ENCODE data around the gene PARD3B. TPM values are rescaled to one million over a fixed set of nuclear protein-coding genes. Genes with fewer than 3 reads are reported as not detected.

The PARD3B gene
- total RNA-seq, 1 experiment from 2014 or later = 2.0 TPM

GRCh38 chr2:204900487-204900886 is 355.2 kb downstream of the PARD3B start (continued):
- TF ChIP-seq TCF7L2 (IDR thresholded peaks at IDR 0.05; ENCODE audit: borderline replicate concordance, extremely low read depth, insufficient read depth, insufficient read length) (no peak), EGR1 (IDR thresholded peaks at IDR 0.05; ENCODE audit: low read depth) (no peak)

DNA sequence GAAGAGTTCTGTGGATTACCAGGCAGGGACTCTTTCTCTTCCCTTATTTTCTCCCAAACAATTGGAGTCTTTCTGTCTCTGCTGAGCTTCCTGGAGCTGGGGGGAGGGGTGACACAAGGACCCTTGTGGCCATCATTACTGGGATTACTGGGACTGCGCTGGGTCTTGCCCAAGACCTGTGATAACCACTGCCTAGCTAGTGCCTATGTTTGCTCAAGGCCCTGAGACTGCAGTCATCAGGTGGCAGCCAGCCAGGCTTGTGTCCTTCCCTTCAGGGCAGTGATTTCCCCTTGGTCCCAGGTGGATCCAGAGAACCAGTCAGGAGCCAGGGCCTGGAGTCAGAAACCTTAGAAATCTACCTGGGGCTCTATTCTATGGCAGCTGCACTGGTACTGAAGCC is 355.6 kb downstream of the PARD3B start:
- Histone ChIP-seq H3K9me2 (ENCODE audit: insufficient read depth) (no peaks in the 10 kb centered on the region), H4K20me1 (ENCODE audit: insufficient read depth) (no peaks in the 10 kb centered on the region), H3K79me2 (ENCODE audit: insufficient read depth, low read length) (no peaks in the 10 kb centered on the region), H2AFZ (ENCODE audit: low read depth, low read length, poor library complexity, severe bottlenecking) (no peak overlapping the region), H3K4me3 (replicated peaks in 1 of 2; ENCODE audit: low read depth in 1 of 2, low read length in 2 of 2) (no peak overlapping the region), H3K36me3 (ENCODE audit: control insufficient read depth in 1 of 2, insufficient read depth in 2 of 2, low read length in 2 of 2) (no peaks in the 10 kb centered on the region), H3K27ac (ENCODE audit: low read depth, low read length) (no peak overlapping the region), H3K4me1 (ENCODE audit: control insufficient read depth in 1 of 2, insufficient read depth in 2 of 2, low read length in 2 of 2) (no peaks in the 10 kb centered on the region), H3K27me3 (ENCODE audit: insufficient read depth, low read length) (no peaks in the 10 kb centered on the region), H3K4me2 (ENCODE audit: low read length) (no peak overlapping the region), H3K9ac (ENCODE audit: low read length) (no peak overlapping the region), H3K9me3 (ENCODE audit: control insufficient read depth in 1 of 2, insufficient read depth in 1 of 2, low read depth in 1 of 2, low read length in 2 of 2) (no peaks in the 10 kb centered on the region)
- no TSS peak for BruUV-seq (replicated peaks)
- POLR2A ChIA-PET = no interaction called here
- intact Hi-C loops (cut with micrococcal nuclease) = no loop called here
- no peak for ATAC-seq
- DNase-seq (ENCODE audit: low read depth, low spot score) = no peak
- CTCF ChIA-PET = no interaction called here
- RAD21 ChIA-PET (ENCODE audit: low non-redundant PET in 1 of 2, low total read pairs in 2 of 2, uncharacterized antibody in 2 of 2, unreplicated experiment in 2 of 2) = no interaction called here
- TF ChIP-seq EZH2 (IDR thresholded peaks at IDR 0.05) = no peak
- no peak for TF ChIP-seq POLR2AphosphoS5 (IDR thresholded peaks at IDR 0.05; ENCODE audit: low read depth, low read length)
- TF ChIP-seq, protein P1, sequence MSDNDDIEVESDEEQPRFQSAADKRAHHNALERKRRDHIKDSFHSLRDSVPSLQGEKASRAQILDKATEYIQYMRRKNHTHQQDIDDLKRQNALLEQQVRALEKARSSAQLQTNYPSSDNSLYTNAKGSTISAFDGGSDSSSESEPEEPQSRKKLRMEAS (IDR thresholded peaks at IDR 0.05) = no peak
- TF ChIP-seq TCF7L2 (IDR thresholded peaks at IDR 0.05; ENCODE audit: borderline replicate concordance, extremely low read depth, insufficient read depth, insufficient read length) = no peak
- TF ChIP-seq POLR2A (IDR thresholded peaks at IDR 0.05; ENCODE audit: borderline replicate concordance, extremely low read depth, insufficient read depth, insufficient read length) = no peak
- no peak for TF ChIP-seq YY1 (IDR thresholded peaks at IDR 0.05; ENCODE audit: extremely low read depth, insufficient replicate concordance, low read depth, low read length)
- TF ChIP-seq, protein P2, sequence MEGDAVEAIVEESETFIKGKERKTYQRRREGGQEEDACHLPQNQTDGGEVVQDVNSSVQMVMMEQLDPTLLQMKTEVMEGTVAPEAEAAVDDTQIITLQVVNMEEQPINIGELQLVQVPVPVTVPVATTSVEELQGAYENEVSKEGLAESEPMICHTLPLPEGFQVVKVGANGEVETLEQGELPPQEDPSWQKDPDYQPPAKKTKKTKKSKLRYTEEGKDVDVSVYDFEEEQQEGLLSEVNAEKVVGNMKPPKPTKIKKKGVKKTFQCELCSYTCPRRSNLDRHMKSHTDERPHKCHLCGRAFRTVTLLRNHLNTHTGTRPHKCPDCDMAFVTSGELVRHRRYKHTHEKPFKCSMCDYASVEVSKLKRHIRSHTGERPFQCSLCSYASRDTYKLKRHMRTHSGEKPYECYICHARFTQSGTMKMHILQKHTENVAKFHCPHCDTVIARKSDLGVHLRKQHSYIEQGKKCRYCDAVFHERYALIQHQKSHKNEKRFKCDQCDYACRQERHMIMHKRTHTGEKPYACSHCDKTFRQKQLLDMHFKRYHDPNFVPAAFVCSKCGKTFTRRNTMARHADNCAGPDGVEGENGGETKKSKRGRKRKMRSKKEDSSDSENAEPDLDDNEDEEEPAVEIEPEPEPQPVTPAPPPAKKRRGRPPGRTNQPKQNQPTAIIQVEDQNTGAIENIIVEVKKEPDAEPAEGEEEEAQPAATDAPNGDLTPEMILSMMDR (IDR thresholded peaks at IDR 0.05 in 2 of 3, conservative IDR thresholded peaks at IDR 0.05 in 1 of 3; ENCODE audit: borderline replicate concordance in 1 of 3, insufficient read depth in 1 of 3, low read depth in 2 of 3, low read length in 2 of 3) = no peak
- TF ChIP-seq, protein P3, sequence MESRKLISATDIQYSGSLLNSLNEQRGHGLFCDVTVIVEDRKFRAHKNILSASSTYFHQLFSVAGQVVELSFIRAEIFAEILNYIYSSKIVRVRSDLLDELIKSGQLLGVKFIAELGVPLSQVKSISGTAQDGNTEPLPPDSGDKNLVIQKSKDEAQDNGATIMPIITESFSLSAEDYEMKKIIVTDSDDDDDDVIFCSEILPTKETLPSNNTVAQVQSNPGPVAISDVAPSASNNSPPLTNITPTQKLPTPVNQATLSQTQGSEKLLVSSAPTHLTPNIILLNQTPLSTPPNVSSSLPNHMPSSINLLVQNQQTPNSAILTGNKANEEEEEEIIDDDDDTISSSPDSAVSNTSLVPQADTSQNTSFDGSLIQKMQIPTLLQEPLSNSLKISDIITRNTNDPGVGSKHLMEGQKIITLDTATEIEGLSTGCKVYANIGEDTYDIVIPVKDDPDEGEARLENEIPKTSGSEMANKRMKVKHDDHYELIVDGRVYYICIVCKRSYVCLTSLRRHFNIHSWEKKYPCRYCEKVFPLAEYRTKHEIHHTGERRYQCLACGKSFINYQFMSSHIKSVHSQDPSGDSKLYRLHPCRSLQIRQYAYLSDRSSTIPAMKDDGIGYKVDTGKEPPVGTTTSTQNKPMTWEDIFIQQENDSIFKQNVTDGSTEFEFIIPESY (IDR thresholded peaks at IDR 0.05; ENCODE audit: extremely low read depth, insufficient replicate concordance, low read length) = no peak
- TF ChIP-seq, protein P4, sequence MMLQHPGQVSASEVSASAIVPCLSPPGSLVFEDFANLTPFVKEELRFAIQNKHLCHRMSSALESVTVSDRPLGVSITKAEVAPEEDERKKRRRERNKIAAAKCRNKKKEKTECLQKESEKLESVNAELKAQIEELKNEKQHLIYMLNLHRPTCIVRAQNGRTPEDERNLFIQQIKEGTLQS (IDR thresholded peaks at IDR 0.05) = no peak
